Panc1 (cell line): ENCODE data around the gene GPR137B.

Experiments used
- CTCF ChIP-seq: fragments of 450-650 bp; IDR thresholded peaks from 2 replicates; pipeline ENCODE4 v1.5.1; 2017; ENCODE audit warnings: mild to moderate bottlenecking
- POLR2AphosphoS5 ChIP-seq: IDR thresholded peaks from 2 replicates; pipeline ENCODE4 v1.6.1; 2012; ENCODE audit warnings: mild to moderate bottlenecking, low read depth, low read length, moderate library complexity

- no peak for TF ChIP-seq CTCF
- TF ChIP-seq POLR2AphosphoS5, result no peak
Measured at GRCh38 chr1:236154671-236155398, 12.5 kb downstream of the GPR137B start.
